Stimulated activated CD4-positive, alpha-beta T cell treated with anti-CD3 and anti-CD28 coated beads, TNF-alpha, amount 100 ng/mL, for 24 hours (primary cell): ENCODE measurements around the gene CENPB.

Experiments used
- DNase-seq, 3 experiments: peaks; one replicate each; pipeline ENCODE4 v3.0.0-alpha.2; 2020; ENCODE audit warnings: low read depth in 3 of 3

CENPB gene

GRCh38 chr20:3749689-3750531, 36.6 kb downstream of the CENPB start:
- peak in 1 of 3 experiments; percentile 37 for DNase-seq

- DNase-seq, result no peak
Measured at GRCh38 chr20:3749087-3749688, 37.4 kb downstream of the CENPB start.

- no peak for DNase-seq
Measured at GRCh38 chr20:3748073-3748472, 38.5 kb downstream of the CENPB start.

- DNase-seq, result no peak
Measured at GRCh38 chr20:3747471-3747870, 39.1 kb downstream of the CENPB start.

- DNase-seq, result no peak
Measured at GRCh38 chr20:3745686-3746173, 40.8 kb downstream of the CENPB start.

GRCh38 chr20:3744806-3745685, 41.5 kb downstream of the CENPB start:
- DNase-seq, result peak; percentile 49 to 77 (median 51)

GRCh38 chr20:3744037-3744436, 42.5 kb downstream of the CENPB start:
- no peak for DNase-seq

- no peak for DNase-seq
Measured at GRCh38 chr20:3743251-3743650, 43.3 kb downstream of the CENPB start.

GRCh38 chr20:3741836-3742458, 44.6 kb downstream of the CENPB start:
- DNase-seq, result no peak

GRCh38 chr20:3740615-3741301, 45.8 kb downstream of the CENPB start:
- DNase-seq, result no peak

- no peak for DNase-seq
Measured at GRCh38 chr20:3739926-3740451, 46.6 kb downstream of the CENPB start.

- no peak for DNase-seq
Measured at GRCh38 chr20:3739054-3739925, 47.2 kb downstream of the CENPB start.

- no peak for DNase-seq
Measured at GRCh38 chr20:3738111-3739053, 48.2 kb downstream of the CENPB start.

GRCh38 chr20:3735768-3736167, 50.8 kb downstream of the CENPB start:
- DNase-seq, result no peak

- DNase-seq, result no peak
Measured at GRCh38 chr20:3734111-3734843, 52.3 kb downstream of the CENPB start.
